Ramos (cell line): ENCODE data around the gene RNASE11.
"Not testable (repeated sequence)": the region's sequence is repeated elsewhere in the genome, so short reads cannot be mapped to it uniquely, and the experiment has no call there.

ENCODE experiments used
- in situ Hi-C: fragments of 300-500 bp; cut with MboI; formaldehyde crosslinking; loops from one replicate; pipeline ENCODE4 v1.14.3; 2022; ENCODE audit warnings: low sequenced_read_pairs; ENCODE audit not compliant: unreplicated experiment

RNASE11 gene

DNA sequence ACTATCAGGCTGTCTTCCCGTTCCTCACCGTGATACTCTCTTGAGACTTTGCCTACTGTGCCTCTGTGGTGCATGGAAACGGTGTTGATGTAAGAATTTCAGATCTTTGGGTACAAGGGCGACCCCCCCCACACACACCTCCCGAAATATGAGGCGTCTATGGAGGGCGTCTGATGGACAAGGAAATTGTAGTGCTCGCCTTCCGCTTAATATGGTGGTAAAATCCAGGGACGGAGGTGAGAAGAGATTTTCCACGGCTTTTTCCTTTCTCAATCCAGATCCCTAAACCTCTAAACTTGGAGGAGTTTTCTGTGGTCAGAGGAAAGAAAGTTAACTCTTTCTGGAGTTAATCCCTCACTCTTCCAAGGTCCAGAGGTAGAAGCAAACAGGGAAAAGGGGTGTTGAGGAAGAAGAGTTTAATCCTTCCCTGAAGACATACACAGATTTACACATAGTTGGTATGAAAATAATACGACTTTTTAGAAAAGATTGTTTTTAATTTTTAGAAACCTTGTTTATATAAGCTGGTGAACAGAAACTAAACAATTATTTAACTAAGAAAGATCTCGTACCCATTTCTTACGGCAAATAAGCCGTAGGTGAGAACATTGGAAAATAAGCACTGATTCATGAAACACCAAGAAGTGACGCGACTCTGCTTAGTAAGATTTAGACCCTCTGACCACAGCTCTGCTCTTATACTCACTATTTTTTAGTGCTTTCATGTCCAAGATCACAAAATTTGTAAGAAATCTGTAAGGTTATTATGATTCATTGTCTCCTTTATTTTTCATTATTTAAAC lies 26.4 kb upstream of the RNASE11 start:
- in situ Hi-C loops, result loop anchor here (5.0 kb wide), 2 partner anchors 68 to 287 kb away; partner anchors contain the start of gene RNASE4

DNA sequence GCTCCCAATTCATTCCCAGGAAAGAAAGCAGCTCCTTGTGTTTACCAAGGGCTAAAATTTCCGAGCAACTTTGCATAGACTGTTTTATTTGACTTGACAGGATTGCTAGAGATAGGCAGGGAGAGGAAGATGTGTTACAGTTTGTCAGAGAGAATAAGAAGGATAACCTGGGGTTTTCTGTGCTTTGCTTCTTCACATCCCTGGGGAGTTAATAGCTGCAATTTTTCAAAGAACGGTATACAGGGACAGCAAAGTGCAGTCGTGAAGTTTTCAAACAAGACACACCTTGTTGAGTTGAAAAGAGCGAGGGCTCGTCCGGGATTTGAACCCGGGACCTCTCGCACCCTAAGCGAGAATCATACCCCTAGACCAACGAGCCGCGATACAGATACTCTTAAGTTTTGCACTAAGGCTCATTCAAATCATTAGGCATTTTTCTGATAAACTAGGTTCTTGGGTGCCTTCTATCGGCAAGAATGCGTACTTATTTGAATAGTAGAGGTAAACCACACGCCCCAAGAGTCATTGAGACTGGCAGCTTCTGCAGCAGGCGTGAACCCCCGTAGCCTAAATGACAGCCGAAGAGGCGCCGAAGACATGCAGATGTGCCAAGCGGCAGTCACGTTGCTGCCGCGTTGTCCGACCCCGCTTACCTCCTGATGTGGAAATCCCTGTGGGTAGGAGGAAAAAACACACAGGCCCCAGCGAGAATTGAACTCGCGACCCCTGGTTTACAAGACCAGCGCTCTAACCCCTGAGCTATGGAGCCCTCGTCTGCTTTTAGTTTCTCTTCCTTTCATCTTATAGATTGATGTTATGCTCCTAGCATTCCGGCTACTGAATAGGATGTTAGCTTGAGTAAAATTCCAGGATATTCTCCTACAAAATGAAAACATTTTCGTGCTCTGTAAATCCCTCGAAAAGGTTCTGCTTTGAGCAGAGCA lies 25.6 kb upstream of the RNASE11 start:
- in situ Hi-C loops, result loop anchor here (5.0 kb wide), 2 partner anchors 69 to 286 kb away; partner anchors contain the start of gene RNASE4

GRCh38 chr14:20612403-20612802 lies 24.6 kb upstream of the RNASE11 start:
- in situ Hi-C loops, result loop anchor here (5.0 kb wide), 2 partner anchors 70 to 285 kb away; partner anchors contain the start of gene RNASE4

- in situ Hi-C loops, result loop anchor here (5.0 kb wide), 2 partner anchors 71 to 284 kb away; partner anchors contain the start of gene RNASE4
These were observed 23.5 kb upstream of the RNASE11 start for GRCh38 chr14:20611277-20611676.

- in situ Hi-C loops, result loop anchor here (5.0 kb wide), 2 partner anchors 72 to 283 kb away; partner anchors contain the start of gene RNASE4
These were observed 22.4 kb upstream of the RNASE11 start for GRCh38 chr14:20610002-20610765.

DNA sequence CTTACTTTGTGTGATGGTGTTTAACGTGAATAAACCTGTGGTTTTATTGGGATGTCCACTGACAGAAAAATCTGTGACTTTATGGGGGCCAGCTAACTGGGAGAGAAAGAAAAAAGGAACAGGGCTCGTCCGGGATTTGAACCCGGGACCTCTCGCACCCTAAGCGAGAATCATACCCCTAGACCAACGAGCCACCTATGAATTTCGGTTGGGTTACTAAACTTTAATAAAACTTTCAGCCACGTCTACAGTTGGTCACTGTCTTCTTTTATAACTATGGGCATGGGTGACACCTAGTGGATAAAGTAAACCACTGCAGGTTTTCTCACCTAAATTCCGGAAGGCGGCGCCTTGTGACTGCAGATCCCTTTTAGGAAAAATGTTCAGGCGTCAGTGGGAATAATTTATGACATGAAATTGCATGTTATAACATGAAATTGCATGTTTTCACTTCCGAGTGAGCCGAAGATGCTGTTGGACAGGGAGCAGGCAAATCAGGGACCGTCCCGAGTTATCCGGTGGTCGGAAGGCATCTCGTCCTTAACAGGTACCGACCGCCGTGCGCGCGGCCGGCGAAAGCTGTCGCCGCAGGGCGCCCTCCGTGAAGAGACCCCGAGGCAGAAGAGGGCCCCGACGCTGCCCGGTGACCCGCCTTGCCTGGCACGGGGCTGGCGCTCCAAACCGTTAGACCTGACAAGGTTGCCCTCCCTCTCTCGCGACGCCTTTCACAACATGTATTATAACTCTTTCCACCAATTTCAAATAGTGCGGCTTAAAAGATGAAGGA lies 21.6 kb upstream of the RNASE11 start:
- in situ Hi-C loops, result loop anchor here (5.0 kb wide), 2 partner anchors 73 to 282 kb away; partner anchors contain the start of gene RNASE4

GRCh38 chr14:20608383-20609110 lies 20.7 kb upstream of the RNASE11 start:
- in situ Hi-C loops, result no loop called here

DNA sequence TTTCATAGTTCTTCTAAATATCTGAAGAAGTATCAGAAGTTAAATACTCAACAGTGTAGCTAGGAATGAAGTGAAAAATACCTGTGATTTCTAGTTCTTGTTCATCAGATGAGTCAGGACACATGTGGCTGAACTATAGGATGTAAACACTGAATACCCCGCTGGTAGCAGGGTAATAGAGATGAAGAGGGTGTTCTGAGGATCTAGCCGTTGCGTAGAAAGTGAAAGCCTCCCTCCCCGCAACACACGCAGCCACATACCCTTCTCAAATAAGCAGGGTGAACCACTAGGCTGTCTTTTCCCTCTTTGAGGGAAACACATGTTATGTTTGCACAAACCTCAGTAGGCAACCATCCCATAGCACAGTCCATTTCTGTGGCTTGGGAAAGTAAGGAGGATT lies 19.8 kb upstream of the RNASE11 start:
- in situ Hi-C loops, result no loop called here

GRCh38 chr14:20606902-20607242 lies 19.1 kb upstream of the RNASE11 start:
- in situ Hi-C loops, result no loop called here

DNA sequence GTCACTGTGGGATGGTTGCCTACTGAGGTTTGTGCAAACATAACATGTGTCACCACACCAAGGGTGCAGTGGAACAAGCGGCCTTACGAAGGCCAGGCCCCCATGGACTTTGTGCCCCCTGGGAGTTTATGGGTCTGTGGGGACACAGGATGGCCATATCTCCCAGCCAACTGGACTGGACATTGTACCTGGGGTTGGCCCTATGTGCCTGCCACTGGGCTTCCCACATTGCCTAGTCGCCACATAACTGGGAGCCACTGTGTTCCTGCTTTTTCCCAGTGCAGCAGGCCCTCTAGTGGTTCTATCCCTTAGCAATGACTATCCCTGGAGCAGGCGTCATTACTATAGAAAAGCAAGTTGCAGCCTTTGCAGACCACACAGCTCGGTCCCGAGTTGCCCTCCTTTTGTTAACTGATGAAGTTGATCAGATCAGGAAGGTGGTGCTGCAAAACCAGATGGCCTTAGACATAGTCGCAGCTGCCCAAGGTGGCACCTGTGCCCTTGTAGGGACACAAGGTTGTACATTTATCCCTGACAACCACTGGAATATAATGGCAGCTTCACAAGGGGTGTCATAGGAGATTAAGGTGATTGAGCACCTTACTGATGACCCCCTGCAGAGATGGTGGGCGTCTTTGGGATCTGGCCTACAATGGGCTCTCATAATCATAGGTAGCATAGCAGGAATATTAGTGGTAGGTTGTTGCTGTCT lies 18.5 kb upstream of the RNASE11 start:
- in situ Hi-C loops, result no loop called here

- in situ Hi-C loops, result no loop called here
These were observed 16.3 kb upstream of the RNASE11 start for GRCh38 chr14:20603813-20604690.

DNA sequence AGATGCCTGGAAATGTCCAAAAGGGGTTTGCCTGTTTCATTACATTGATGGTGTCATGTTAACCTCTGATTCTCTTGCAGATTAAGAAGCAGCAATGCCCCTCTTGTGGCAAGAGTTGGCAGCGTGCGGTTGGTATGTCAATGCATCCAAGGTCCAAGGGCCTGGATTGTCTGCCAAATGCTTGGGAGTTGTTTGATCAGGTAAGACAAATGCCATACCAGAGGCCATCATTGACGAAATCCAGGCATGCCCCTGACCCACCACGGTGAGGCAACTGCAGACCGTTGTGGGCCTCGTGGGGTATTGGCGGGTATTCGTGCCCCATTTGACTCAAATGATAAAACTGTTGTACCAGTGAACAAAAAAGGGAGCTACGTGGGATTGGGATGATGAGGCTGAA lies 14.8 kb upstream of the RNASE11 start:
- in situ Hi-C loops, result no loop called here

- in situ Hi-C loops, result no loop called here
These were observed 13.7 kb upstream of the RNASE11 start for GRCh38 chr14:20601522-20601921.

DNA sequence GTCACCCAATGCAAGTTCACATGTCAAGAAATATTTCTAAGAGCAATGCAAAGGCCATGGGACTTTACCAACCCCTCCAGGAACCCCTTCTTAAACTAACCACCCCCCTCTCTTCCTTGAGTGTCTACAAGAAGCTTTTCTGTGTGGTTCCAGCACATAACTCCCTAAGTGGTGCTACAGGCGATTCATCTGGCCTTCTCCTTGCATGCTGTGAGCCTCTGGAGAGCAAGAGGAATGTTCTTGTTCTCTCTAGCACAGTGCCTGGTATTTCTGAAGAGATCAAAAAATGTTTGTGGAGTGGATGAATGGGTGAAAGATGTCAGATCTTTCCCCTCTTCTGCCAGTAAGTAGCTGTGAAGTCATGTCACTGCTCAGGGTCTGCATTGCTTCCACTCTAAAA lies 9.3 kb upstream of the RNASE11 start:
- in situ Hi-C loops, result no loop called here

DNA sequence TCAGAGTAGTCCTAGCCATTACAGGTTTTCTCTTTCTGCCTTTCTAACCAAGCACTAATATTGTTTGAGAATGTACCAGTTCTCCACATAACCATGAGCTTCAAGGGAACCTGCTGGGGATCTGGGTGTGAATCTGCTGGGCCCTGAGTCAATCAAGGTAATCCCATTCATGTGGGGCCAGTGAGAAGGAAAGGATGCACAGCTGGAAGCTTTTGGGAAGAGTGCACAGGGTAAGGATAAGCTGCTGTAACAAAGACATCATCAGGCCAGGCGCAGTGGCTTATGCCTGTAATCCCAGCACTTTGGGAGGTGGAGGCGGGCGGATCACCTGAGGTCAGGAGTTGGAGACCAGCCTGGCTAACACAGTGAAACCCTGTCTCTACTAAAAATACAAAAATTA lies 7.9 kb upstream of the RNASE11 start:
- in situ Hi-C loops, result not testable (repeated sequence)

GRCh38 chr14:20592574-20592973 lies 4.8 kb upstream of the RNASE11 start:
- in situ Hi-C loops, result no loop called here

- in situ Hi-C loops, result no loop called here
These were observed 3.4 kb upstream of the RNASE11 start, which contains the start of gene RNASE12 for GRCh38 chr14:20591235-20591634. TSS of gene RNASE12 (minus strand) at chr14:20591376. CDS start at chr14:20590723, 653 bp downstream.
